H1 (cell line): ENCODE data around the gene PTPRG. TPM values are rescaled to one million over a fixed set of nuclear protein-coding genes. Genes with fewer than 3 reads are reported as not detected.

Experiments used
- CTCF ChIA-PET: fragments of 300-600 bp; sonication (Branson Sonifier 250); formaldehyde crosslinking; loops from one replicate; lab custom pipeline; 2021; ENCODE audit not compliant: partially characterized antibody; lab: Charles Lee
- POLR2A ChIA-PET: fragments of 300-600 bp; sonication (Branson Sonifier 250); formaldehyde crosslinking; loops from one replicate; lab custom pipeline; 2021; ENCODE audit warnings: inconsistent platforms; ENCODE audit not compliant: partially characterized antibody; lab: Charles Lee
- DNase-seq, 2 experiments: peaks; one replicate each; pipeline versions ENCODE4 v3.0.0 to v3.0.0-alpha.2; 2010 to 2022; ENCODE audit warnings: low spot score in 2 of 2, low read depth in 1 of 2, mixed read lengths in 1 of 2
- FAIRE-seq: peaks from 2 replicates; lab custom pipeline; 2011; peaks lifted over from hg19 to GRCh38; lab: Jason Lieb, UNC
- H2AFZ ChIP-seq: 2 replicates; pipeline ENCODE4 v1.8.1; 2012; ENCODE audit warnings: low read length, inconsistent platforms
- H2AK5ac ChIP-seq: 2 replicates; pipeline ENCODE4 v1.6.1; 2013; ENCODE audit warnings: low read depth, low read length
- H2BK120ac ChIP-seq: replicated peaks from 2 replicates; pipeline ENCODE3; 2013; ENCODE audit warnings: low read depth, low read length, inconsistent platforms
- H2BK12ac ChIP-seq: 2 replicates; pipeline ENCODE4 v1.6.1; 2013; ENCODE audit warnings: low read depth, low read length
- H2BK15ac ChIP-seq: 2 replicates; pipeline ENCODE4 v1.6.1; 2013; ENCODE audit warnings: low read length
- H2BK20ac ChIP-seq: 2 replicates; pipeline ENCODE4 v1.6.1; 2013; ENCODE audit warnings: low read length
- H2BK5ac ChIP-seq: 2 replicates; pipeline ENCODE4 v1.6.1; 2013; ENCODE audit warnings: low read depth, low read length
- H3K14ac ChIP-seq: 2 replicates; pipeline ENCODE4 v1.6.1; 2013; ENCODE audit warnings: inconsistent platforms; ENCODE audit not compliant: insufficient read length
- H3K18ac ChIP-seq: 2 replicates; pipeline ENCODE4 v1.6.1; 2013; ENCODE audit warnings: low read length; ENCODE audit errors: extremely low read depth
- H3K23ac ChIP-seq: 2 replicates; pipeline ENCODE4 v1.6.1; 2013; ENCODE audit warnings: inconsistent platforms; ENCODE audit not compliant: insufficient read length
- H3K23me2 ChIP-seq: 2 replicates; pipeline ENCODE4 v1.6.1; 2013; ENCODE audit warnings: low read depth, low read length
- H3K27ac ChIP-seq: 2 replicates; pipeline ENCODE4 v1.6.1; 2011; ENCODE audit warnings: low read depth, low read length, inconsistent platforms
- H3K27me3 ChIP-seq, 4 experiments: replicated peaks in 1 of 4; 1 replicate in 1 of 4; 2 replicates in 3 of 4; pipeline versions ENCODE4 v1.6.1 to v1.8.1; 2011 to 2013; ENCODE audit warnings: low read length in 3 of 4, mild to moderate bottlenecking in 3 of 4, inconsistent platforms in 2 of 4, mixed read lengths in 2 of 4, moderate library complexity in 1 of 4; ENCODE audit not compliant: control insufficient read depth in 3 of 4, insufficient read depth in 3 of 4; ENCODE audit errors: extremely low read depth in 1 of 4
- H3K36me3 ChIP-seq, 4 experiments: 2 replicates each; pipeline versions ENCODE4 v1.6.1 to v1.8.1; 2011 to 2013; ENCODE audit warnings: mild to moderate bottlenecking in 4 of 4, low read length in 3 of 4, moderate library complexity in 2 of 4, control low read depth in 1 of 4, inconsistent platforms in 1 of 4; ENCODE audit not compliant: insufficient read depth in 4 of 4, control insufficient read depth in 2 of 4
- H3K4ac ChIP-seq: replicated peaks from 2 replicates; pipeline ENCODE3; 2013; ENCODE audit warnings: low read length, low read depth, mixed read lengths, inconsistent platforms; ENCODE audit not compliant: insufficient read length
- H3K4me1 ChIP-seq, 4 experiments: replicated peaks in 1 of 4; 1 replicate in 1 of 4; 2 replicates in 3 of 4; pipeline versions ENCODE4 v1.6.1 to v1.8.1; 2011 to 2013; ENCODE audit warnings: low read length in 3 of 4, inconsistent platforms in 2 of 4, mixed read lengths in 1 of 4; ENCODE audit not compliant: insufficient read depth in 4 of 4, control insufficient read depth in 3 of 4
- H3K4me2 ChIP-seq, 2 experiments: 2 replicates each; pipeline versions ENCODE4 v1.6.1 to v1.8.1; 2011 to 2013; ENCODE audit warnings: low read depth in 2 of 2, low read length in 2 of 2, control low read depth in 1 of 2, inconsistent platforms in 1 of 2, mild to moderate bottlenecking in 1 of 2; ENCODE audit not compliant: insufficient read depth in 1 of 2
- H3K4me3 ChIP-seq, 4 experiments: fragments of 200-600, 300-600 bp in 1 of 4; sonication (generic), shearing (Covaris generic), sonication (Bioruptor Twin) in 1 of 4; 2 replicates each; pipeline versions ENCODE4 v1.5.1 to v1.8.1; 2011 to 2016; ENCODE audit warnings: low read length in 4 of 4, low read depth in 3 of 4, control low read depth in 2 of 4, inconsistent platforms in 2 of 4, mild to moderate bottlenecking in 2 of 4, mixed read lengths in 1 of 4, moderate library complexity in 1 of 4; ENCODE audit not compliant: insufficient read depth in 2 of 4; ENCODE audit errors: extremely low read depth in 1 of 4
- H3K56ac ChIP-seq: replicated peaks from 2 replicates; pipeline ENCODE3; 2013; ENCODE audit warnings: low read depth, mild to moderate bottlenecking, mixed read lengths, low read length, inconsistent platforms; ENCODE audit not compliant: insufficient read length
- H3K79me1 ChIP-seq: 2 replicates; pipeline ENCODE4 v1.6.1; 2013; ENCODE audit warnings: low read depth, low read length, control low read depth
- H3K79me2 ChIP-seq, 2 experiments: 2 replicates each; pipeline versions ENCODE4 v1.6.1 to v1.8.1; 2012 to 2013; ENCODE audit warnings: low read length in 2 of 2, mild to moderate bottlenecking in 2 of 2, inconsistent platforms in 1 of 2; ENCODE audit not compliant: insufficient read depth in 2 of 2, control insufficient read depth in 1 of 2
- H3K9ac ChIP-seq, 4 experiments: replicated peaks in 1 of 4; 1 replicate in 1 of 4; 2 replicates in 3 of 4; pipeline versions ENCODE4 v1.6.1 to v1.8.1; 2011 to 2013; ENCODE audit warnings: low read depth in 3 of 4, low read length in 3 of 4, control low read depth in 2 of 4, mild to moderate bottlenecking in 2 of 4, moderate library complexity in 2 of 4, inconsistent platforms in 1 of 4; ENCODE audit errors: extremely low read depth in 1 of 4
- H3K9me3 ChIP-seq, 2 experiments: 2 replicates each; pipeline versions ENCODE4 v1.6.1 to v1.8.1; 2012 to 2013; ENCODE audit warnings: mild to moderate bottlenecking in 2 of 2, moderate library complexity in 2 of 2, control low read depth in 1 of 2, inconsistent platforms in 1 of 2, low read depth in 1 of 2, low read length in 1 of 2, mixed read lengths in 1 of 2; ENCODE audit not compliant: insufficient read depth in 2 of 2
- H4K20me1 ChIP-seq, 2 experiments: replicated peaks in 1 of 2; 2 replicates each; pipeline versions ENCODE3 to v1.8.1; 2011 to 2013; ENCODE audit warnings: inconsistent platforms in 2 of 2, low read length in 2 of 2, mild to moderate bottlenecking in 1 of 2; ENCODE audit not compliant: insufficient read depth in 2 of 2, control insufficient read depth in 1 of 2
- H4K5ac ChIP-seq: 2 replicates; pipeline ENCODE4 v1.6.1; 2013; ENCODE audit warnings: low read length, low read depth, mixed read lengths, inconsistent platforms; ENCODE audit not compliant: insufficient read length
- H4K8ac ChIP-seq: 2 replicates; pipeline ENCODE4 v1.8.0; 2013; ENCODE audit warnings: mild to moderate bottlenecking, moderate library complexity, low read length, inconsistent platforms; ENCODE audit not compliant: insufficient read depth; ENCODE audit errors: extremely low read depth
- H4K91ac ChIP-seq: replicated peaks from 2 replicates; pipeline ENCODE3; 2013; ENCODE audit warnings: low read length, mixed read lengths, inconsistent platforms; ENCODE audit not compliant: insufficient read length
- BACH1 ChIP-seq: IDR thresholded peaks from 2 replicates; pipeline ENCODE4 v1.6.1; 2012; ENCODE audit warnings: low read length, improper control_type of control experiment
- BCL11A ChIP-seq, 2 experiments: IDR thresholded peaks; one replicate each; pipeline ENCODE4 v1.6.1; 2011; ENCODE audit warnings: low read depth in 2 of 2, low read length in 2 of 2, mild to moderate bottlenecking in 2 of 2
- CBX8 ChIP-seq: fragments of 300-800, 300-1000 bp; sonication (generic); IDR thresholded peaks from 2 replicates; pipeline ENCODE4 v1.7.1; 2016; ENCODE audit warnings: low read depth, low read length, borderline replicate concordance
- CHD1 ChIP-seq: IDR thresholded peaks from 2 replicates; pipeline ENCODE4 v1.6.1; 2012; ENCODE audit warnings: low read depth, low read length, improper control_type of control experiment
- EP300 ChIP-seq, 2 experiments: IDR thresholded peaks; 1 replicate in 1 of 2; 2 replicates in 1 of 2; pipeline ENCODE4 v1.6.1; 2011 to 2012; ENCODE audit warnings: low read depth in 2 of 2, low read length in 2 of 2, mild to moderate bottlenecking in 2 of 2, borderline replicate concordance in 1 of 2, inconsistent platforms in 1 of 2, moderate library complexity in 1 of 2
- RAD21 ChIP-seq, 2 experiments: IDR thresholded peaks in 1 of 2; conservative IDR thresholded peaks in 1 of 2; 2 replicates each; pipeline ENCODE4 v1.6.1; 2011; ENCODE audit warnings: low read depth in 2 of 2, low read length in 2 of 2, improper control_type of control experiment in 1 of 2, inconsistent platforms in 1 of 2, mild to moderate bottlenecking in 1 of 2, moderate library complexity in 1 of 2
- RXRA ChIP-seq: IDR thresholded peaks from 2 replicates; pipeline ENCODE4 v1.6.1; 2011; ENCODE audit warnings: low read depth, mild to moderate bottlenecking, low read length, moderate library complexity; ENCODE audit not compliant: insufficient read depth
- SAP30 ChIP-seq: fragments of 300-600 bp; sonication (generic); IDR thresholded peaks from 2 replicates; pipeline ENCODE4 v1.7.1; 2012; ENCODE audit warnings: low read length, moderate library complexity, mild to moderate bottlenecking, inconsistent platforms; ENCODE audit not compliant: insufficient read depth, insufficient replicate concordance
- SIRT6 ChIP-seq: IDR thresholded peaks from one replicate; pipeline ENCODE4 v1.7.1; 2012; ENCODE audit warnings: low read length, inconsistent platforms
- TAF1 ChIP-seq: IDR thresholded peaks from 2 replicates; pipeline ENCODE4 v1.6.1; 2011; ENCODE audit warnings: mild to moderate bottlenecking, low read depth, low read length
- TEAD4 ChIP-seq: IDR thresholded peaks from 2 replicates; pipeline ENCODE4 v1.6.1; 2012; ENCODE audit warnings: low read depth, low read length, inconsistent platforms, mixed read lengths
- YY1 ChIP-seq: IDR thresholded peaks from 2 replicates; pipeline ENCODE4 v1.6.1; 2011; ENCODE audit warnings: low read depth, mild to moderate bottlenecking, low read length
- ZNF274 ChIP-seq: IDR thresholded peaks from 2 replicates; pipeline ENCODE4 v1.7.0; 2012; ENCODE audit warnings: low read length, borderline replicate concordance; ENCODE audit errors: extremely low read depth
- WGBS, 2 experiments: shearing (Covaris generic) in 1 of 2; methylation state at CpG; one replicate each; pipeline versions ENCODE4 v1.1.6 to v1.1.7; 2013 to 2015; ENCODE audit warnings: low lambda C conversion rate in 2 of 2, mixed read lengths in 2 of 2, inconsistent platforms in 1 of 2, low coverage in 1 of 2, missing lambda C conversion rate in 1 of 2; ENCODE audit not compliant: insufficient replicate concordance in 2 of 2, insufficient coverage in 1 of 2, insufficient read length in 1 of 2; ENCODE audit errors: extremely low coverage in 1 of 2, missing lambda C conversion rate in 1 of 2; 5-methylcytosine and 5-hydroxymethylcytosine counted together
- polyA plus RNA-seq, 7 experiments: library from polyadenylated mRNA; depleted of rRNA in 3 of 7; stranded (reverse) in 5 of 7; unstranded in 2 of 7; fragments of >200 nt in 5 of 7; fragments of 200-250 nt in 2 of 7; gene quantifications; 1 replicate in 5 of 7; 2 replicates in 1 of 7; 4 replicates in 1 of 7; pipeline versions ENCODE4 v1.2.1 to v1.2.3, GENCODE V29; 2011 to 2013; ENCODE audit warnings: missing spikeins in 2 of 7, mixed read lengths in 2 of 7
- total RNA-seq: library from RNA; stranded (reverse); fragmentation: NEBNext Ultra II Directional; extraction: Animal tissue kit (Norgen Biotek cat#: 25700); gene quantifications from 2 replicates; pipeline ENCODE4 v1.2.1, GENCODE V29; 2021

The PTPRG gene
- total and polyA plus RNA-seq, 2 of the 8 experiments (the other 6 are each of a cell fraction or from before 2014, with no cell fraction given) = 23.3 to 96.2 TPM

DNA sequence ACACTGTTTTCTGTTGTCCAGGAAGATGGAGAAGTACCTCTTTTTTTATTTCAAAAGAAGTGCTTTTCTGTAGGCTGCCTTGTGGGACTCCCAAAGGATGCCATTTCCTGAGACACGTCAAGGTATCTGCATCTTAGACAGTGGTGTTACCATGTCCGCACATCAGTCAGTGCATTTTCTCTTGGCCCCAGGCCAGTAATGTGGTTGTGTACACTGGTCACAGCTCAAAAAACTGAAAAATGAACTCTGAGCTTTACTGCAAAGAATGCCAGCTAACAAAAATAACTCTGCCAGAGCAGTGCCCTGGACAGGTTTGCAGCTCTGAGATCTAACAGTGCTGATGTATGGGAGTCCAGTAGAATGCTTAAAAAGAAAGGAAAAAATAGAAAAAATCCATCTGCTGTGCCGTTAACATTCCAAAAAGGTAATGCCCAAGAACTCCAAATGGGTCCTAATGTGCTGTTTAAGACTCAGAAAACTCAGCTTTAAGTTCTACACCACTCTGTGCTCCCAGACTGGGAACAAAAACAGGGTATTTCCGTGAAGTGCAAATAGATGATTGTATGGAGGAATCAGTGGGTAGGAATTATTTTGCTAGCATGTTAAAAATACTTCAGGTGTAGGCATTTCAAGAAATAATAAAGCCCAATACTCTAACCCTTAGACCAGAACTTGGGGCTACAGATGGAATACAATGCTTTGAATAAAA, 496.1 kb downstream of the PTPRG start:
- WGBS, 2 experiments = 91% methylated on average over 4 of the region's 4 CpGs; no CpG with 5 or more reads in 1 of the 2 experiments
- Histone ChIP-seq H2BK15ac (no peak overlapping the region), H3K36me3 (no peaks in the 10 kb centered on the region), H2AFZ (no peak overlapping the region), H2BK120ac (no peak overlapping the region), H2BK12ac (no peak overlapping the region), H4K5ac (no peak overlapping the region), H3K23me2 (no peaks in the 10 kb centered on the region), H4K20me1 (peaks cover 0 to 3% of the 10 kb centered on the region in 2 experiments), H3K27ac (no peak overlapping the region), H3K27me3 (no peaks in the 10 kb centered on the region), H2BK20ac (no peak overlapping the region), H3K79me2 (peaks cover 0 to 43% of the 10 kb centered on the region in 2 experiments; a peak in 2 of 4 replicates), H2AK5ac (no peak overlapping the region), H3K18ac (no peak overlapping the region), H4K8ac (no peak overlapping the region), H3K4me1 (peaks cover 0 to 2% (median 2%) of the 10 kb centered on the region in 4 experiments; a peak in 1 of 7 replicates), H4K91ac (no peak overlapping the region), H3K79me1 (peaks cover 3% of the 10 kb centered on the region; the same call in 1 of the 2 replicates), H3K4me2 (no peak overlapping the region), H3K56ac (no peak overlapping the region), H3K4ac (no peak overlapping the region), H3K4me3 (no peak overlapping the region), H3K14ac (no peak overlapping the region), H2BK5ac (no peak overlapping the region), H3K23ac (no peak overlapping the region), H3K9me3 (no peaks in the 10 kb centered on the region), H3K9ac (no peak overlapping the region)
- FAIRE-seq = no peak
- no peak for TF ChIP-seq YY1
- TF ChIP-seq SIRT6 = no peak
- no peak for TF ChIP-seq BCL11A (IDR thresholded peaks at IDR 0.05; ENCODE audit: low read depth in 2 of 2, low read length in 2 of 2)
- TF ChIP-seq BACH1 = no peak
- TF ChIP-seq RXRA = no peak
- no peak for TF ChIP-seq CHD1
- TF ChIP-seq EP300 (IDR thresholded peaks at IDR 0.05; ENCODE audit: borderline replicate concordance in 1 of 2, low read depth in 2 of 2, low read length in 2 of 2) = no peak
- TF ChIP-seq TEAD4 = no peak
- TF ChIP-seq RAD21 (IDR thresholded peaks at IDR 0.05 in 1 of 2, conservative IDR thresholded peaks at IDR 0.05 in 1 of 2; ENCODE audit: low read depth in 2 of 2, low read length in 2 of 2) = no peak
- TF ChIP-seq SAP30 = no peak
- TF ChIP-seq CBX8 = no peak
- no peak for TF ChIP-seq ZNF274
- TF ChIP-seq TAF1 = no peak
- CTCF ChIA-PET = interaction anchor here (0.7 to 3.3 kb wide), 4 partner anchors 10 to 138 kb away, joined by 3 to 15 read pairs (median 6); no protein-coding TSS in a partner anchor
- POLR2A ChIA-PET = no interaction called here
- DNase-seq = no peak
